Spleen (tissue), 7 donors: ENCODE results near the gene ZDHHC11B.

Experiments
- CTCF ChIP-seq, 11 experiments: fragments of 200-600 bp in 7 of 11; fragments of 450-650 bp in 4 of 11; sonication (generic) in 4 of 11; IDR thresholded peaks in 8 of 11; conservative IDR thresholded peaks in 3 of 11; 1 replicate in 7 of 11; 2 replicates in 4 of 11; pipeline versions ENCODE4 v1.4.0 to v1.8.0; 2016 to 2021; ENCODE audit warnings: antibody characterized with exemption in 11 of 11, inconsistent platforms in 4 of 11, mild to moderate bottlenecking in 1 of 11
- POLR2A ChIP-seq, 3 donors: fragments of 450-650 bp; IDR thresholded peaks; one replicate each; pipeline ENCODE4 v1.5.1; 2017; ENCODE audit warnings: antibody characterized with exemption in 3 of 3, mild to moderate bottlenecking in 1 of 3
- POLR2AphosphoS5 ChIP-seq, 3 donors: sonication (generic); formaldehyde crosslinking; IDR thresholded peaks; one replicate each; pipeline ENCODE4 v1.5.1; 2017; ENCODE audit warnings: antibody characterized with exemption in 3 of 3
- donor health status: DM: no; HTN: no; CAD: no; lungs with moderate emphysema.
- donor health status: DM: no; HTN: no; CAD: no.
- donor health status: DM: no; HTN: no; CAD: no.

GRCh38 chr5:664343-664993, 120.1 kb downstream of the ZDHHC11B start:
- TF ChIP-seq CTCF (IDR thresholded peaks at IDR 0.05 in 8 of 11, conservative IDR thresholded peaks at IDR 0.05 in 3 of 11), result no peak
- no peak for TF ChIP-seq POLR2A (IDR thresholded peaks at IDR 0.05)
- TF ChIP-seq POLR2AphosphoS5 (IDR thresholded peaks at IDR 0.05), result no peak
